GM18951 (cell line): ENCODE measurements around the gene ZNF438.
"Not testable (repeated sequence)": the region's sequence is repeated elsewhere in the genome, so short reads cannot be mapped to it uniquely, and the experiment has no call there.

ENCODE experiments used
- POLR2A ChIP-seq: IDR thresholded peaks from 4 replicates; pipeline ENCODE4 v1.6.1; 2011; ENCODE audit warnings: mild to moderate bottlenecking; ENCODE audit not compliant: insufficient read length, insufficient read depth; ENCODE audit errors: extremely low read depth
- in situ Hi-C: fragments of 300-500 bp; cut with MboI; formaldehyde crosslinking; loops from one replicate; pipeline ENCODE4 v1.12.0; 2022; ENCODE audit warnings: low sequenced_read_pairs, mixed read lengths, inconsistent platforms; ENCODE audit not compliant: unreplicated experiment

ZNF438 gene

DNA sequence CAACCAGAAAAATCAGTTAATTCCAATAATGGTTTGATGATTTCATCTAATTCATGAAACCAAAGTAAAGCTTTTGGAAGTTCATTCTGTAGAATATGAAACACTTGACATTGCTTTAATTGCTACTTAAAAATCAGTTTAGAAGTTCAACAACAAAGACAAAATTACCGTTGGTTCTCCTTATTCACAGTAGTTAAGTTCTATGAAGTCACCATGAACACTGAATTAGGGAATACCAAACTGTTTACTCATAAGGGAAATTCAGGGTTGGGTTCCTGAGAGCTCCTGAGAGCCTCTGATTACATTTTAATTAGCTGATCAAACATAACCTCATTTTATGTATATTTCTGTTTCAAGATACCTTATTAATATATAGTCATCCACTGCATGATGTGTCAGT lies 46.2 kb downstream of the ZNF438 start:
- in situ Hi-C loops: no loop called here
- TF ChIP-seq POLR2A: no peak

DNA sequence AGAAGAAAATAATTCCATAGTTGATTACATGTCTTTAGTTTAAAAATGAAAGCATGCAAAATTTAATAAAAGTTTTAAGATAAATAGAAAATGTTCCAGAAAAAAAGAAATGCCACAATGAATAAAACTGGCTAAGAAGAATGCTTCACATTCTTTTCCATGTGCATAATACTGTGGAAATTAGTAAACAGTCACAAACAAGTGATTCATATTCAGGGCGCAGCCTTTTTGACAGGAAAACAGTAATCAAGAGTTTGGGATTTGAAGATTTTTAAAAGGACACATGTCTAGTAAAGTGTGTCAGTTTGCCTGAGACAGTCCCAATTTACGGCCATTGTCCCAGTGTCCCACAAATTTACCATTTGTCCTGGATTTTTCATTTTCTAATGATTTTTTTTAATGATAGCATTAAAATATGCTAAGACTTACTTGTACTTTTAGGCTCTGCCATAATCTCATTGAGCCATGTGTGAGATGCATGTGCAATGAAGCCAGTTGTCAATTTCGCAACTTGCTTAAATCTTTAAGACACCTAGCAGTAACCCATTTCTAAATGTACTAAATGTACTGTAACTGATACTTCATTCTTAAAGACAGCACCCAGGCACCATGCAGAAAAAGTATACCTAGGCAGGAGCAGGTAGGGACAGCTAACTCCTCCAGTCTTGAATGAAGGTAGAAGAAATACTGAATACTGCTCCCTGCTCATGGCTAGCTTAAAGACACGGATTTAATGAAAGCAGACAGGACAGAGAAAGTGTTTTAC lies 46.9 kb downstream of the ZNF438 start:
- in situ Hi-C loops: no loop called here
- no peak for TF ChIP-seq POLR2A

DNA sequence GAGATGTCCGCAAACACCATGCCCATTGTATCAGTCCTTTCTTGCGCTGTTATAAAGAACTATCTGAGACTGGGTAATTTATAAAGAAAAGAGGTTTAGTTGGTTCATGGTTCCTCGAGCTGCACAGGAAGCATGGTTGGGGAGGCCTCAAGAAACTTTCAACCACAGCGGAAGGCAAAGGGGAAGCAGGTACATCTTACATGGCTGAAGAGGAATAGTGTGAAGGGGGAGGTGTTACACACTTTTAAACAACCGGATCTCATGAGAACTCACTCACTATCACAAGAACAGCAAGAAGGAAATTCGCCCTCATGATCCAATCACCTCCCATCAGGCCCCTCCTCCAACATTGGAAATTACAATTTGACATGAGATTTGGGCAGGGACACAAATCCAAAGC lies 48.5 kb downstream of the ZNF438 start:
- in situ Hi-C loops: not testable (repeated sequence)

DNA sequence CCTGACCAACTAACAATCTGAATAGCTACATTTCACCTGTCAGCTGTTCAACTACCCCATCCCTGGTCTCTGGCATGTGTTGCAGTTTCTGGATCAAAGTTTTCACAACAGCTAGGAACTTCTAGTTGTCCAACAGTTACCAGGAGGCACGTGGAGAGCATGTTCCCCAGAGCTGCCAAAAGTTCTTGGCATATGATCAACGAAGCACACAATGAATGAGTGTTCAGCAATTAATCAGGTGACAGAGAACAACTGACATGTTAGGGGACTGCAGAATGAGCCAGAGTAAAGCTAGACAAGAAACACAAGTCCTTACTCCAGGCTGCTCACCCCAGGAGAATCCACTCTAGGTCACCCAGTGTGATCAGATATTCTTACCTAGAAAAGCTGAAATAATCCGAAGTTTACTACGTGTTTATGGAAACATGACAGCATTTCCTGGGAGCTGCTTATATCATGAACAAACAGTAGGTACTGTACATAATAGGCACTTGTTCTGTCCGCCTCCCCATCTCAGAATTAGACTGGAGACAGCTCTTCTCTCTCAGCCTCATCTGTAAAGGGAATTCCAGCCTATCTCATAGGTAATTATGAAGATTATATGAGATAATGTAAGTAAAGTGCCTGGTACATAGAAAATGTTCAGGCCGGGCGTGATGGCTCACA lies 50.6 kb downstream of the ZNF438 start:
- no peak for TF ChIP-seq POLR2A
- in situ Hi-C loops: no loop called here

DNA sequence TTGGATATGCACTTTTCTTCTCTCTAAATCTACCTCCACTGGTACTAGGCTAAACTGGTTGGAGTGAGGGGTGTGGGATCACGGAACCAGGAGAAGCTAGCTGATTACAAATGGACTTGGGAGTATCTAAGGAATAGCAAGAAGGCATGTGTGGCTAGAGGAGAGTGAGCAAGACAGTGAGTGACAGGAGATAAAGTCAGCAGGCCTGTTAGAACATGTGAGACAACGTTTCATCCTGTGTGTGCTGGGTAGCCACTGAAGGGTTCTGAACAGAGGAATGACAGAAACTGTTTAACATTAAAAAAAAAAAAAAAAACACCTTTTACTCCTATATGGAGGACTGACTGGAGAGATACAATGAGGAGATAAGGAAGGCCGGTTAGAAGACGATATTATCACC lies 51.7 kb downstream of the ZNF438 start:
- in situ Hi-C loops: no loop called here
- no peak for TF ChIP-seq POLR2A

DNA sequence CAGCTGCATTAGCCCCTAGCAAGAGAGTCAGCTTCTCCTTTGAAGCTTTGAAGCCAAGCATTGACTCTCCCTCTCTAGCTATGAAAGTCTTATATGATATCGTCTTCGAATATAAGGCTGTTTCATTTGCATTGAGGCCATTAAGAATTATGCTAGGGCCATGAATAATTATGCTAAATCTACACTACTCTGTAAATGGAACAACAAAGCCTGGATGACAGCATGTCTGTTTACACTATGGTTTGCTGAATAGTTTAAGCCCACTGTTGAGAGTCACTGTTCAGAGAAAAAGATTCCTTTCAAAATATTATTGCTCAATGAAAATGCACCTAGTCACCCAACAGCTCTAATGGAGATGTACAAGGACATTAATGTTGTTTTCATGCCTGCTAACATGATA lies 52.8 kb downstream of the ZNF438 start:
- in situ Hi-C loops: no loop called here
- no peak for TF ChIP-seq POLR2A

DNA sequence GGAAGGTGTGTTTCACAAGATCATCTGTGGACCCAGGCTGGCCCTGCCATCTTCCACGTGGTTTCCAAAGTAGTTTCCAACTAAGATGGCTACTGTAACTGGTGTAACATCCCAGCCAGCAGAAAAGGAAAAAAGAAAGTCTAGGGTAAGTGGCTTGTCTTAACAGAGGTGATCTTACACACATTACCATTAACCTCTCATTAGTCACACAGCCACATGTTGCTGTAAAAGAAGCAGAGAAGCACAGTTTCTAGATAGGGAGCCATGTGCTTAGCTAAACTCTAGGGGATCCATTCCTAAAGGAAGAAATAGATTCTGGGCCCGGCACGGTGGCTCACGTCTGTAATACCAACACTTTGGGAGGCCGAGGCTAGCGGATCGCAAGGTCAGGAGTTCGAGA lies 54.3 kb downstream of the ZNF438 start:
- no peak for TF ChIP-seq POLR2A
- in situ Hi-C loops: no loop called here

DNA sequence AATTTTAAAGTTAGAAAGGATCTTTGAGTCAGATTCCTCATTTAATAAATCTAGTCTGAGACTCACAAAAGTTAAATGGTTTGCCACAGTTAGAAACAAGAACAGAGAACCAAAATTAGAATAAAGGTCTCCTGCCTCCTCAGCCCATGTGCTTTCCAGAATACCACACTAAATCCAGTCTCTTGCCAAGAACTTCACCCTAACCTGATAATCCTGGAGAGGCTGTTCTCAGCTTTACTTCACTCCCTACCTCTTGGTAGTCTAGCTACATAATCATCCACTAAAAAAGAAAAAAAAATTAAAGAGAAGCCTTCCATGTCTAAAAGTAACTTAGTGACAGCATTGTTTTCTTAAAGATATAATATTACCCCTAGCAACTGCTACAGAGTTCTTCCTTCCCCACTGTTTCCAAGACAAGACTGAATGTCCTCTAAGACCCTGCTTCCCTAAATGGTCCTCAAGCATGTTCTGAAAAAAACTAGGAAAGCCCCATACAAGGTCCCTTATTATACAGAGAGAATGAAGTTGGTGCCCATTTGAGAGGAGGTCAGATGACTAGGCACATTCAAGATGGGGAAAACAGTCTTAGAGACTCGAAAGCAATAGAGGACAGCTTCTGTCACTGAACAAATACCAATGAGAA lies 56.8 kb downstream of the ZNF438 start:
- no peak for TF ChIP-seq POLR2A
- in situ Hi-C loops: no loop called here

DNA sequence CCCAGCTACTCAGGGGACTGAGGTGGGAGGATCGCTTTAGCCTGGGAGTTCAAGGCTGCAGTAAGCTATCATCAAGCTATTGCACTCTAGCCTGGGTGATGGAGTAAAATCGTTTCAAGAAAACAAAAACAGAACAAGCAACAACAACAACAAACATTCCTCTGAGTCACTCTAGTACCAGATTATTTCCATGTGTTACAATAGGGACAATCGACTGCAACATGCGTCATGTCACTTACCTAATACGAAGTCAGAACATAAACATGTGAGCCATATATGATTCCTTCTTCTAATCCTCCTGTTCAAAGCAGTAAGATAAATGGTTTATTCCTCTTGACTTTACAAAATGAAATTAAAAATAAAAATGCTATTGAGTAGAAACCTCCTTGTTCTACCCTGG lies 57.3 kb downstream of the ZNF438 start:
- TF ChIP-seq POLR2A: no peak
- in situ Hi-C loops: no loop called here

DNA sequence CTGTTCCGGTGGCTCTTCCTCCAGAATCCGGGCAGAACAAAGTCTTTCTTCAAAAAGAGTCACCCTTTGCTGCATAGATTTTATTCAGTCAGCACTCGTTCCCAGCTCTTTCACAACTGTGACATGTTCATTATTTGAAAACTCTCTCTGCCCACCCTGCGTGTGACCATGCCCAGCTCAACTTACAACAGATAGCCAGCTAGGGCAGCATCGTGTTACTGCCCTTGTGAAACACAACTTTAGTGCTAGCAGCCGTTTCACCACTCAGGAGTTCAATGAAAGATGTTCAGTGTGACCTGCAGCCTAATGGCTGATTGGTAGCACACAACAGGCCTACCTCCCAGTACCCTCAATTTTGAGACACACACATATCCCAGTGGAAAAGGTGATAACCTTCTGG lies 57.9 kb downstream of the ZNF438 start:
- in situ Hi-C loops: no loop called here
- TF ChIP-seq POLR2A: no peak

DNA sequence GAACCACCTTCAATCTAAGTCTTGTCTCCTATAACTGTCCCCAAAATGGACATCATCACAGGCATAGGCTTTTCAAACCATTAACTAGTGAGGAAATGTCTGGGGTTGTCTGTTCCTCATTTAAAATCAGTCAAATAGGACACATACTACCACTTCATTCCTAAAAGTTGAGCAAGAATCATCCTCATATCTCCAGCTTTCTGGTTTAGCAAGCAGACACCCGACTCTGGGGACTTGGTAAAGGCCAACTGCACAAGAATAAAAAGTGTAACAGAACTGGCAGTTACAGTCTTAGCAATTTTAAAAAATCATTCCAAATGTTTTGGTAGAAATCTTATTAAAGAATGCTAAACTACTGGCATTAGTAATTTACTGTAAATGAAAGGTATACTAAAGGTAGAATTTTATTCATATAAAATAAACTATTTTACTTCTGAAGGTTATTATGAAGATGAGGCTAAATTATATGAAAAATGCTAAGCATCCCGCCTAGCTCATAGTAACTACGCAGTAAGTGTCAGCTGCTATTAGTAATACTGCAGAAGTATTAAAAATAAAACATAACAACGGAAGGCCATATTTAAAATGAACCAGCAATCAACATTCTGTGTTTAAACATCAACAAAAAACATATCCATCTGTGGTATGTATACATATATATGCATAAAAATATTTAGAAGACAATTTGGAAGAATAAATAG lies 60.8 kb downstream of the ZNF438 start:
- in situ Hi-C loops: no loop called here
- no peak for TF ChIP-seq POLR2A

DNA sequence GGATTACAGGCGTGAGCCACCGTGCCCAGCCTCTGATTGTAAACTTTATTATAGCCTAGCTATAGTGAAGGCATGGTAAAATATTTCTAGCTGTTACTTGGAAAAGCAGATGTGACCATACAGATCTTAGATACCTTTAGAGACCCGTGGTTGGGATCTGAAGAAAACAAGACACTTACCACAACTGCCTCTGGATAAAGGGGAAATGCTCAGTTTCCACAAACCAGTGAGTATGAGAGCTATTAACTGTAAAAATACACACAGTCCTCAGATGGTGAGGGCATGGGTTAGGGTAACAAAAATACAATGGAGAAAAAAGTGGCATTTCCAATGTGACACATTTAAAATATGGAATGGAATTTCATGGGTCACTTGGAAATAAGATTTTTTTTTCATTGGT lies 63.0 kb downstream of the ZNF438 start:
- no peak for TF ChIP-seq POLR2A
- in situ Hi-C loops: no loop called here

DNA sequence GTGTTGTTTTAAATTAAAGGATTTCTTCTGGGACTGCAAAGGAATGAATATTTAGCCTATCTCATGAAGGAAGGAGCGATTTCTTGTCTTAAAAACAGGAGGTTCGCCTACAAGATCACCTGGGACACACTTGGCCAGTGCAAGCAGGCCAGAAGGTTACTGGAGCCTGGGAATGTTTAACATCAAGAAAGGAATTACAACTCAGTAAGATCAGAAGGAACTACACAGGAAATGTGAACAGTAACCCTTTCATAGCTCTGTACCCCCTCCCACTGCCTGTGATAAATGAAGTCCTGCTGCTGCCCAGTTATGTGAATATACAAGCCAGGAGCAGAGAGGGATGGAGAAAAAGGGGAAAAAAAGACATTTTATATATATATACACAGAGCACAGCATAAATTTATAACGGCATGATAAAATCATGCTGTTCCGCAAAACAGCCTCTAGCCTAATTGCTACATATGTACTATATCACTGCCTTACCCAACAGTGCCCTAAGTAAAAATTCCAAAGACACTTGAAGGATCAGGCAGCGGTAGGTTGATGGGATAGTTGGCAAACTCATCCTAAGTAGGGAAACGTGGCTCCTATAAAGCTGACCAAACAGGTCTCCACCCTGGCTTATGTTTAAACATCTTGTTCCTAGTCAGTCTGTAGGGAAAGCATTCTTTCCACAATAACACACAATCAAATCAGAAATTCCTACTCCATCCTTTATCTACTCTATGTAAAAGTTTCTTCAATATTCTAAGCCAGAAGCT lies 63.8 kb downstream of the ZNF438 start:
- TF ChIP-seq POLR2A: no peak
- in situ Hi-C loops: no loop called here
